HepG2 (cell line): ENCODE data around the gene LIPC. TPM values are rescaled to one million over a fixed set of nuclear protein-coding genes. Genes with fewer than 3 reads are reported as not detected.

Experiments used
- BRD4 ChIP-seq: sonication (generic); formaldehyde crosslinking; IDR thresholded peaks from 2 replicates; pipeline ENCODE4 v1.4.0; 2020; ENCODE audit warnings: missing genetic modification reagents
- CAMTA2 ChIP-seq: sonication (generic); formaldehyde crosslinking; IDR thresholded peaks from 2 replicates; pipeline ENCODE4 v1.4.0; 2020; ENCODE audit warnings: mild to moderate bottlenecking, missing genetic modification reagents, borderline replicate concordance
- CBX5 ChIP-seq: sonication (generic); formaldehyde crosslinking; IDR thresholded peaks from 2 replicates; pipeline ENCODE4 v1.4.0; 2020; ENCODE audit warnings: missing genetic modification reagents, borderline replicate concordance
- CSRNP2 ChIP-seq: sonication (generic); formaldehyde crosslinking; conservative IDR thresholded peaks from 2 replicates; pipeline ENCODE4 v1.8.0; 2022; ENCODE audit warnings: low read depth, missing genetic modification reagents
- FOXP1 ChIP-seq, 2 experiments: fragments of 450-650 bp in 1 of 2; IDR thresholded peaks; 2 replicates each; pipeline ENCODE4 v1.6.1; 2017 to 2018; ENCODE audit warnings: antibody characterized with exemption in 1 of 2
- IRX3 ChIP-seq: sonication (generic); formaldehyde crosslinking; IDR thresholded peaks from 2 replicates; pipeline ENCODE4 v1.8.1; 2023; ENCODE audit warnings: mild to moderate bottlenecking, low read depth, missing genetic modification reagents, borderline replicate concordance
- JUN ChIP-seq: sonication (generic); formaldehyde crosslinking; IDR thresholded peaks from 2 replicates; pipeline ENCODE4 v1.4.0; 2020; ENCODE audit warnings: mild to moderate bottlenecking, missing genetic modification reagents
- MAF1 ChIP-seq: sonication (generic); formaldehyde crosslinking; IDR thresholded peaks from 2 replicates; pipeline ENCODE4 v1.5.0; 2020; ENCODE audit warnings: missing genetic modification reagents, borderline replicate concordance
- MXI1 ChIP-seq: IDR thresholded peaks from 3 replicates; pipeline ENCODE4 v1.6.1; 2012; ENCODE audit warnings: low read depth, low read length, inconsistent platforms, borderline replicate concordance
- NCOA1 ChIP-seq: sonication (generic); formaldehyde crosslinking; IDR thresholded peaks from 2 replicates; pipeline ENCODE4 v1.9.0; 2021; ENCODE audit warnings: missing genetic modification reagents
- NCOA2 ChIP-seq: sonication (generic); formaldehyde crosslinking; IDR thresholded peaks from 2 replicates; pipeline ENCODE4 v1.8.0; 2022; ENCODE audit warnings: inconsistent platforms
- PRPF4 ChIP-seq: fragments of 200-400 bp; formaldehyde crosslinking; IDR thresholded peaks from 2 replicates; pipeline ENCODE4 v1.6.1; 2016; ENCODE audit warnings: low read length, low read depth; ENCODE audit not compliant: poor library complexity, severe bottlenecking
- SMARCC2 ChIP-seq: fragments of 450-650 bp; IDR thresholded peaks from 2 replicates; pipeline ENCODE4 v1.6.1; 2017; ENCODE audit warnings: antibody characterized with exemption, mild to moderate bottlenecking
- SP140L ChIP-seq: sonication (generic); formaldehyde crosslinking; IDR thresholded peaks from 2 replicates; pipeline ENCODE4 v1.4.0; 2020; ENCODE audit warnings: missing genetic modification reagents, borderline replicate concordance
- SP5 ChIP-seq: IDR thresholded peaks from 2 replicates; pipeline ENCODE4 v1.6.1; 2016; ENCODE audit warnings: low read depth, borderline replicate concordance
- TSC22D2 ChIP-seq: sonication (generic); formaldehyde crosslinking; IDR thresholded peaks from 2 replicates; pipeline ENCODE4 v1.5.1; 2020; ENCODE audit warnings: missing genetic modification reagents, mild to moderate bottlenecking, borderline replicate concordance
- U2AF1 ChIP-seq: fragments of 200-400 bp; formaldehyde crosslinking; optimal IDR thresholded peaks from 2 replicates; pipeline ENCODE3; 2017; ENCODE audit warnings: mild to moderate bottlenecking, low read depth, low read length
- ZBTB10 ChIP-seq: sonication (generic); formaldehyde crosslinking; IDR thresholded peaks from 2 replicates; pipeline ENCODE4 v1.4.0; 2020; ENCODE audit warnings: missing genetic modification reagents, borderline replicate concordance
- ZFYVE20 ChIP-seq: sonication (generic); formaldehyde crosslinking; IDR thresholded peaks from 2 replicates; pipeline ENCODE4 v1.8.0; 2023; ENCODE audit warnings: low read depth, mild to moderate bottlenecking, moderate library complexity, missing genetic modification reagents, borderline replicate concordance
- ZMYM2 ChIP-seq: sonication (generic); formaldehyde crosslinking; IDR thresholded peaks from 2 replicates; pipeline ENCODE4 v1.8.0; 2022; ENCODE audit warnings: mild to moderate bottlenecking, missing genetic modification reagents
- ZNF253 ChIP-seq: sonication (generic); formaldehyde crosslinking; IDR thresholded peaks from 2 replicates; pipeline ENCODE4 v1.8.0; 2022; ENCODE audit warnings: mild to moderate bottlenecking, missing genetic modification reagents, borderline replicate concordance
- ZNF747 ChIP-seq: sonication (generic); formaldehyde crosslinking; IDR thresholded peaks from 2 replicates; pipeline ENCODE4 v1.8.1; 2023; ENCODE audit warnings: missing genetic modification reagents, mild to moderate bottlenecking, borderline replicate concordance
- ZNF83 ChIP-seq: sonication (generic); formaldehyde crosslinking; IDR thresholded peaks from 2 replicates; pipeline ENCODE4 v1.4.0; 2020; ENCODE audit warnings: missing genetic modification reagents, mild to moderate bottlenecking, borderline replicate concordance
- polyA plus RNA-seq, 8 experiments: library from polyadenylated mRNA; depleted of rRNA in 3 of 8; stranded (reverse) in 7 of 8; unstranded in 1 of 8; fragments of >200 nt; fragmentation: Illumina TruSeq in 4 of 8; extraction: Trizol in 4 of 8; gene quantifications; 2 replicates each; pipeline versions ENCODE4 v1.2.1 to v1.2.3, GENCODE V29; 2011 to 2016; ENCODE audit warnings: low read depth in 4 of 8, missing spikeins in 1 of 8, mixed read lengths in 1 of 8; ENCODE audit not compliant: insufficient read depth in 1 of 8
- total RNA-seq, 5 experiments: library from RNA; depleted of rRNA; stranded (reverse); fragments of >200 nt; fragmentation: Illumina TruSeq; extraction: Trizol; gene quantifications; 2 replicates each; pipeline ENCODE4 v1.2.3, GENCODE V29; 2016; ENCODE audit warnings: low read depth in 1 of 5
- TF ChIP-seq, protein P1 (sequence below): sonication (generic); formaldehyde crosslinking; IDR thresholded peaks from 2 replicates; pipeline ENCODE4 v1.8.1; 2023; ENCODE audit warnings: missing genetic modification reagents, inconsistent platforms, borderline replicate concordance

LIPC gene
- total and polyA plus RNA-seq, 2 of the 13 experiments (the other 11 are each of a cell fraction or from before 2014, with no cell fraction given): 26.0 to 38.0 TPM

DNA sequence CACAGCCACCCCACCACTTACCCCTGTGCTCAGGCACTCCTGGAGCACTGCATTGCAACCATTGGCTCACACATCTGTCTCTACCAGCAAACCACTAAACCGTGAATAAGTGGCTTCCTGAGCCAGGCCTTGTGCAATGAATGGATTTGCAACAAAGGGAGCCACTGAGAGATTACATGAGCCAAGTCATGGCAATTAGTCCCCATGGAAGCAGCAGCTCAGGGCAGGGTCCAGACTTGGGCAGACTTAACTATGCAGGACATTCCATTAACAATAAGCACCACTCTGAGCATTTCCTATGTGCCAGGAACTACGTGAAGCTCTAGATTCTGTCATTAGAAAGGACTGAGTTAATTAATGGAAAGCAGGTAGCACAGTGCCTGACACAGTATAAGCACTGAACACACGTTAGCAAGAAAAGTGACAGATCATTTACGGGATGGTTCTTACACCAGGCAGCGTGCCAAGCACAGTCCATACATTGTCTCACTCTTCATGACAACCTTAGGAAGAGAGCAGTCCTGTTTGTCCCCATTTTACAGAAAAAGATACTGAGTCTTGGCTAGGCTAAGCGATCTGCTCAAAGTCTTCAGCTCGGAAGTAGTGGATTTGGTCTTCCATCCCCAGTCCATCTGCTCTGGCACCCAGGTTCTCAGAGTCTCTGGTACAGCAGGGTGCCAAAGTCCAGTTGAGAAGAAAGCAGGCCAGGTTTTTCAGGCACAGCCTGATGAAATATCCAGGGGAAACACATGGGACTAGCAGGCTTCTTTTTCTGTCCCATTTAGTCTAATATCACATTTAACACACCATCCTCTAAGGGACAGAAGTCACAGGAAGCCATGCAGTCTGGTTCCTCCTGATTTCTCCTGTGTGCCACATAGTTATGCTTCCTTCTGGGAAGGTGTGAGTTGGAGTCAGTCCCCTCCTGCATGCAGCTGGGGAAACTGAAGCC, 44.1 kb downstream of the LIPC start (continued):
- no peak for TF ChIP-seq SP140L (CRISPR knock-in tag)
- TF ChIP-seq ZNF253: no peak
- TF ChIP-seq ZNF747 (CRISPR knock-in tag): no peak
- no peak for TF ChIP-seq CSRNP2 (CRISPR knock-in tag)
- no peak for TF ChIP-seq MAF1 (CRISPR knock-in tag)
- no peak for TF ChIP-seq MXI1
- no peak for TF ChIP-seq FOXP1 (IDR thresholded peaks at IDR 0.05)
- TF ChIP-seq FOXP1 (CRISPR knock-in tag; IDR thresholded peaks at IDR 0.05): no peak
- no peak for TF ChIP-seq ZFYVE20 (CRISPR knock-in tag)
- TF ChIP-seq JUN: no peak
- no peak for TF ChIP-seq IRX3 (CRISPR knock-in tag)
- TF ChIP-seq SMARCC2: no peak
- TF ChIP-seq ZNF83 (CRISPR knock-in tag): no peak
- no peak for TF ChIP-seq U2AF1
- TF ChIP-seq NCOA1 (CRISPR knock-in tag): no peak
- no peak for TF ChIP-seq SP5
- no peak; the same call in 1 of the 2 replicates for TF ChIP-seq BRD4
- TF ChIP-seq ZMYM2 (CRISPR knock-in tag): peak; percentile 69
- no peak for TF ChIP-seq PRPF4
- peak; percentile 30; the same call in 1 of the 2 replicates for TF ChIP-seq NCOA2 (CRISPR knock-in tag)
- no peak for TF ChIP-seq ZBTB10 (CRISPR knock-in tag)
- TF ChIP-seq, protein P1, sequence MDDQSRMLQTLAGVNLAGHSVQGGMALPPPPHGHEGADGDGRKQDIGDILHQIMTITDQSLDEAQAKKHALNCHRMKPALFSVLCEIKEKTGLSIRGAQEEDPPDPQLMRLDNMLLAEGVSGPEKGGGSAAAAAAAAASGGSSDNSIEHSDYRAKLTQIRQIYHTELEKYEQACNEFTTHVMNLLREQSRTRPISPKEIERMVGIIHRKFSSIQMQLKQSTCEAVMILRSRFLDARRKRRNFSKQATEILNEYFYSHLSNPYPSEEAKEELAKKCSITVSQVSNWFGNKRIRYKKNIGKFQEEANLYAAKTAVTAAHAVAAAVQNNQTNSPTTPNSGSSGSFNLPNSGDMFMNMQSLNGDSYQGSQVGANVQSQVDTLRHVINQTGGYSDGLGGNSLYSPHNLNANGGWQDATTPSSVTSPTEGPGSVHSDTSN (CRISPR knock-in tag): no peak
- peak; percentile 73; the same call in 1 of the 2 replicates for TF ChIP-seq CBX5 (CRISPR knock-in tag)
- no peak for TF ChIP-seq CAMTA2 (CRISPR knock-in tag)
- no peak for TF ChIP-seq TSC22D2 (CRISPR knock-in tag)
